Stimulated activated CD4-positive, alpha-beta T cell treated with anti-CD3 and anti-CD28 coated beads, Interleukin-12 subunit alpha, Interleukin-12 subunit beta, amount 100 ng/mL, for 24 hours (primary cell): ENCODE measurements around the gene RAB11FIP3.
"Not testable (repeated sequence)": the region's sequence is repeated elsewhere in the genome, so short reads cannot be mapped to it uniquely, and the experiment has no call there.

Experiments used
- DNase-seq, 2 experiments: peaks; one replicate each; pipeline ENCODE4 v3.0.0-alpha.2; 2020; ENCODE audit warnings: low read depth in 2 of 2

RAB11FIP3 gene

DNA sequence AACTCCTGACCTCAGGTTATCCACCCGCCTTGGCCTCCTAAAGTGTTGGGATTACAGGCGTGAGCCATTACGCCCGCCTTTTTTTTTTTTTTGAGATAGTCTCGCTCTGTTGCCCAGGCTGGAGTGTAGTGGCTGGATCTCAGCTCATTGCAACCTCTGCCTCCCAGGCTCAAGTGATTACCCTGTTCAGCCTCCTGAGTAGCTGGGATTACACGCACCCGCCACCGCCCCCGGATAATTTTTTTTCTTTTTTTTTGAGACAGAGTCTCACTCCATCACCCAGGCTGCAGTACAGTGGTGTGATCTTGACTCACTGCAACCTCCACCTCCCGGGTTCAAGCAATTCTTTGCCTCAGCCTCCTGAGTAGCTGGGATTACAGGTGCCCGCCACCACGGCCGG is 3.3 kb upstream of the RAB11FIP3 start:
- DNase-seq, result not testable (repeated sequence)

DNA sequence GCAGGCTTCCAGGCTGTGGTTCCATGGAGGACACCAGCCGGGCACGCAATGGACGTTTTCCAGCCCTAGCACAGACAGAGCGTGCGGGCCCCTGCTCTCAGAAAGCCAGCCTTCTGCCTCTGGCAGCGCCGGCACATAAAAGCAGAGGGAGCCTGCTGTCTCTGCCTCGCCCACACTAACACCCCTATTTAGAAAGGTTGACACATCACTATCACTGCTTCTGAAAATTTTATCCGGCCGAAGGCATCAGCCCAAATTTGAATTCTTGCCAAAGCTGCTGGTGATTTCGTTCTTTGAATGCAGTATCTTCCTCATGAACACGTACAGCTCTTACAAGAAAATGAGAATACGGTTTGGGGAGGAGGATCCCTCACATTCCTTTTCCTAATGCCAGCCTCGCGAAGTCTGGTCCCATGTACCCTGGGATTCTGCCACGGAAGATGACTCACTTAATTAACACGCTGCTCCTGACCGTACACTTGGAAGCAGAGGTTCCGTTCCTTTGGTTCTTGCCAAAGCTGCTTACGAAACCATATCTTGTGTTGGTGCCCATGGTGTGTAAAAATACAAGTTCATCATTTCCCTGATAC is 1.3 kb upstream of the RAB11FIP3 start:
- no peak for DNase-seq

DNA sequence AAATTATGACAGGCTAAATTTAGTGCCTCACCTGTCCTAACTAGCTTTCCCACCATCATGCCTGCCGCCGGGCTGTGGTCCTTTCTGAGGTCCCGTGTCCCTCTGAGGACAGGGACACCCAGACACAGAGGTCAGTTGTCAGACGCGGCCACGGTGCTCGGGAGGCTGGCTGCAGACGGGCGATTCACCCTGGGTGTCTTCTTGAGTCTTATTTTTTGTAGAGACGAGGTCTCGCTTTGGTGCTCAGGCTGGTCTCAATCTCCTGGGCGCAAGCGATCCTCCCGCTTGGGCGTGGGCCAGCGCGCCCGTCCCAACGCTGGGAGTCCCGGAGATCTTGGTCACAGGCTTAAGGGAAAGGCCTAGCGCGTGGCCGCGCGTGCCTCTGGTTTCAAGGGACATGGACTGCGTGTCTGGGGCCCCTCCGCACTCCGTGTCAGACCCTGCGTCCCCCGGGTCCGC is 797 bp upstream of the RAB11FIP3 start:
- no peak for DNase-seq

DNA sequence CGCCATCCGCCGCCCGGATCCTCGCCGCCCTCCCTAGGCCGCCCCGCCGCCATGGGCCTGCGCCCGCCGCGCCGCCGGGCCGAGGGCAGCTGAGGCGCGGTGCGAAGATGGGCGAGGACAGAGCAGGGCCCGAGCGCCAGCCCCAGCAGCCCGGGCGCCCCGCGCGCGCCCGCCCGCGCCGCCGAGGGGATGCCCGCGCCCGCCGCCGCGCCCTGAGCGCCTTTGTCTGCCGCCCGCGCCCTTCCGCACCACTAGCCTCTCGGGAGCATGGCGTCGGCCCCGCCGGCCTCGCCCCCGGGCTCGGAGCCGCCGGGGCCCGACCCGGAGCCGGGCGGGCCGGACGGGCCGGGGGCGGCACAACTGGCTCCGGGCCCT is 278 bp downstream of the RAB11FIP3 start:
- no peak for DNase-seq

- DNase-seq, result peak in 1 of 2 experiments; percentile 2
Observed at GRCh38 chr16:426115-426905, 861 bp downstream of the RAB11FIP3 start.

DNA sequence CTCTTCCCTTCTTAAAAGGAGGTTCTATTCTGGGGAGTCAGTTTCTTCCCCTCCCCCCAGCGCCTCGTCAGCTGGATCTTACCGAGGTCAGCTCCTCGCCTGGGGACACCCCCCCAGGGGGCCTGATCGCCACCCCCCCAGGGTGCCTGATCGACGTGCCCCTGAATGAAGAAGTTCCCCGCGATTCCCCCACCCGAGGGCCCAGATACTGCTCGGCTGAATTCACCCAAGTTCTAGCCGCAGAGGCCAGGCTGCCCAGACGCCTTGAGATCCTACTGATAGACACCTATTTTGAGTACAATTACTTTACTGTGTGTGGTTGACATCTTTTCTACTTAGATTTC is 1.4 kb downstream of the RAB11FIP3 start:
- peak in 1 of 2 experiments; percentile 4 for DNase-seq

GRCh38 chr16:427250-427649 is 1.8 kb downstream of the RAB11FIP3 start:
- DNase-seq, result no peak

GRCh38 chr16:430904-431303 is 5.5 kb downstream of the RAB11FIP3 start:
- DNase-seq, result no peak

- no peak for DNase-seq
Observed at GRCh38 chr16:440627-441026, 15.2 kb downstream of the RAB11FIP3 start.

GRCh38 chr16:441447-441846 is 16.0 kb downstream of the RAB11FIP3 start:
- no peak for DNase-seq

DNA sequence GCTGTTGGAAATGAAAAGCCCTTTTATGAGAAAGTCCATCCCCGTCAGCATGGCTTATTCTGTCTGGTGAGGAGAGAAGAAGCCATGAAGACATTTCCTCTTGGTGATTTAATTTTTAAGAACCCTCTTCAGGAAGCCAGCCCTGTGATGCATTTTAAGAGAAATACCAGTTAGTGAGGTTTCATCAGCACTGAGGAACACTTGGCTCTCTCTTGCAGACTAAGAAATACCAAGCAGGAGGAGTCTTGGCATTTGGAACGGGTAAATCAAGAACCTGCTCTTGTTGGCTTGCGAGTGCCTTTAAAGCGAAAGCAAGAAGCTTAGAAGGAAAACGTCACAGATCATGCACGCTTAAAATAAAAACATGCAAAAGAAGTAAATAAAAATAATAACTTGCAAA is 17.5 kb downstream of the RAB11FIP3 start:
- no peak for DNase-seq

DNA sequence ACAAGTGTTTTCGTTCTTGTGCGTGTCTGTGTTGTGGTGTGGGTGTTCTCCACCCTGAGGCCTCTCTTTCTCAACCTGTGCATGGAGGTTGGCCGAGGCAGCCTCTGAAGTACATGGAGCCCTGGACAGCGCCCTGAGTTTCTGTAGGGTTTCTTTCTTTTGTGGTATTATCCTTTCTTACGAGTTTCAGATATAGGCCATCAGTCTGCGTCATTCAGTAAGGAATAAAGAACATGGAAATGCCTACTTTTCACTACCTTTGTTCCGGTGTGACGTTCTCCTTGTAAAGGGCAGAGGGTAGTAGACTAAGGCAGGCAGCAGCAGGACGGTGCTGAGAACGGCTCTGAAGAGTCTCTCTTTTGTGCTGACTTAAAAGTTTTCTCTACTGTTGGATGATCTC is 18.6 kb downstream of the RAB11FIP3 start:
- no peak for DNase-seq

- no peak for DNase-seq
Observed at GRCh38 chr16:445566-445965, 20.1 kb downstream of the RAB11FIP3 start.

DNA sequence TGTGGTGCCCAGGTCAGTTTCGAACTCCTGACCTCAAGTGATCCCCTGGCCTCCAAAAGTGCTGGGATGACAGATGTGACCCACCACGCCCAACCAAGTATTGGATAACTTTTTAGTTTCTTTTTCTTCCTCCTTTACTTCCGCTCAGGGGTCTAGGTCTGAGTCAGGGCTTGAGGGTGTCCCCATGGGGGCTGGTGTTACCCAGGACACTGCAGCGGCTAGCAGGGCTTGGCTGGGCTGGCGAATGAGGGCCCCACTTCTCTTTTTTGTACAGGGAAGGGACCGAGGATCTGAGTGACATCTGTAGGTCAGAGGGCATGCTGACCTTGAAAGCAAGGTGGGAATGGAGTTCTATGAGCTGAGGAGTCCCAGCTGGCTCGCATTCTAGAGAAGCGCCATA is 24.9 kb downstream of the RAB11FIP3 start:
- DNase-seq, result no peak

DNA sequence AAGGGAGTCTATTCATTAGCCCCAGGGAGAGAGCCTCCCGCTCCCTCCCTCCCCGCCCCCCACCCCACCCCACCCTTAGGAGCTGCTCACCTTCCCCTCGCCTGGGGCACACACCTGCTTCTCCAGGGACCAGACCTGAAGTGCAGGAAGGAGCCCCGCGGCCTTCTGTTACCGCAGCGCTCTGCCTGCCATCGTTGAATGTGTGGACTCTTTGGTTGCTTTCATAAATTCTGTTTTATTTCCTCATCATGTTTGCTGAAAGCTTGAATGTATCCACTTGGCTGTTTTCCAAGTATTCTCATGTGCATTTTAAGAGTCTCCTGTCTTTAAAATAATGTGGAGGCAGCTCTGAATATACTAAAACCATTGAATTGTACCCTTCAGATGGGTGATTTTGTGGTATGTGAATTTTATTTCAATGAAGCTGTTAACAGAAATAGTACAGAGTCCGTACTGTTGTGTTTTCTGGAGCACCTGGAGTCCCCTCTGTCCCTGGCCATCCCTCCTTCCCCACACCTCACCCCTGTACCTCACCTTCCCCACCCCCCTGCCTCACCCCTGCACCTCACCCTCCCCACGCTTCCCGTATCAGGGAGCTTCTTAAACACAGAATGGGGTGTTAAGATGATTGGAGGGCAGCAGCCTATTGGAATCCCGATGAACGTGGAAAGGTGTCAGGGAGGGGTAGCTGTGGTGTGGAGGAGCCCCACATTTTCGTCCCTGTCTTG is 25.5 kb downstream of the RAB11FIP3 start:
- no peak for DNase-seq

GRCh38 chr16:454397-454940 is 29.0 kb downstream of the RAB11FIP3 start:
- no peak for DNase-seq

- DNase-seq, result no peak
Observed at GRCh38 chr16:455453-455852, 30.0 kb downstream of the RAB11FIP3 start.

DNA sequence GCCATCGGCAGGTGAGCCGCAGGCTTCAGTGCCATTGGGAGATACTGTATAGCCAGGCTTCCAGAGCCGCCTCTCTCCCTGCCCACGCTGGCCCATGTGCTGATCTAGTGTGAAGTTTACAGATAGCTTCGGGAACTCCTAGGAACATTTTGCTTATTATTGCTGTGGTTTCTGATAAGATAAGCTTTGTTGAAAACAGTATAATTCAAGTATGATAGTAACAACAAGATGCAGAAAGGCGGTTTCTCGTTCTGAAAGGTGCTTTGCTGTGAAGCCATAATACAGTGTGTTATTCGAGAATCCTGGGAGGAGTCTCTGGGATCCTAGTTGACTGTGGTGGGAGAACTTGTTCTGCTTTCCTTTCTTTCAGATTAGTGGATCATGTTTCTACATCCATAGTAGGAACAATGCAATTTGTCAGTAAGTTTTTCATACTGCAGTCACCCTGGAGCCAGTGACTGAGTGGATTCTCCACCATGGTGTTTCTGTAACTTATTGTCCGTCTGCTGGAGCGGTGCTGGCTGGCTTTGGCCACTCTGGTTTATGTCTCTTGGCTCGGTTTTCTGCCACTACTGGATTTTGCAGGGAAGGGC is 31.5 kb downstream of the RAB11FIP3 start:
- DNase-seq, result no peak

DNA sequence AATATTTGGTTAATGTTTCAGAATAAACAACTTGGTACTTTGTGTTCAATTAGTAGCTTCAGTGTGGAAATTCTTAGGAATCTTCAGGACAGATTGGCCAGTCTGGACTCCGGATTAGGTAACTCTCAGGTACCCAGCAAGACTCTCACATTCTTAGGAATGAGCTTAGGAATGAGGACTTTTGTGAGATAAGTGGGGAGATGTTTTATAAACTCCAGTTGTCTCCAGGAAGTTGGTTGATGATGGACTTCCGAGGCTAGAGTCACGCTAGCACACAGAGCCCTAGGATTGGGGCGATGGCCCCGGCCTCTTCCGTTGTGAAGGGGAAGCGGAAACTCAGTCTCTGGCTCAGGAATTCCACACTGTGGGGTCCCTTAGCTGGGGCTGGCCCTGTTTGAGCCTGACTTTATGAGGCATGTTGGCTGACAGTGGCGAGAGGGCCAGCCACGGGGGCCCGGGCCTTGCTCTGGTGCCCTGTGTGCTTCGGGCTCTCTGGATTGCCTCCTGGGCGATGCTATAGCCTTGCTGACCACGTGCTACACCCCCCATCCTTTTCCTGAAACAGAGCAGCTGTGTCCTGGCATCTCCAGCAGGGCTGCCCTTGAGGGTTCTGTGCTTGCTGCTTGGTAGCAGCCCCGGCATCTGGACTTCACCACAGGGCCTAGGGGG is 32.4 kb downstream of the RAB11FIP3 start:
- no peak for DNase-seq

- DNase-seq, result no peak
Observed at GRCh38 chr16:459761-460160, 34.3 kb downstream of the RAB11FIP3 start.

- DNase-seq, result no peak
Observed at GRCh38 chr16:460787-461186, 35.3 kb downstream of the RAB11FIP3 start.

- DNase-seq, result no peak
Observed at GRCh38 chr16:463071-463470, 37.6 kb downstream of the RAB11FIP3 start.
